Gastroesophageal sphincter (tissue), 4 donors: ENCODE data around the gene AKAP9. TPM values are rescaled to one million over a fixed set of nuclear protein-coding genes. Genes with fewer than 3 reads are reported as not detected.
"Not testable (repeated sequence)": the region's sequence is repeated elsewhere in the genome, so short reads cannot be mapped to it uniquely, and the experiment has no call there.

Experiments used
- ATAC-seq: fragments of 150-250 bp; one replicate; pipeline ENCODE4 v1.9.1; 2016; ENCODE audit warnings: mild to moderate bottlenecking, moderate library complexity
- H3K27ac ChIP-seq, 4 donors: fragments of 200-600 bp; sonication (generic) in 3 of 4; 1 replicate in 3 of 4; 2 replicates in 1 of 4; pipeline ENCODE4 v1.5.1; 2016 to 2019
- H3K27me3 ChIP-seq: fragments of 200-600 bp; sonication (generic); one replicate; pipeline ENCODE4 v1.5.1; 2019
- H3K36me3 ChIP-seq, 2 donors: fragments of 200-600 bp; sonication (generic); one replicate each; pipeline ENCODE4 v1.5.1; 2019; ENCODE audit warnings: control low read depth in 1 of 2
- H3K4me1 ChIP-seq, 3 donors: fragments of 200-600 bp; sonication (generic); 1 replicate in 2 of 3; 2 replicates in 1 of 3; pipeline ENCODE4 v1.5.1; 2016 to 2019; ENCODE audit warnings: control low read depth in 2 of 3
- H3K4me3 ChIP-seq, 2 donors: fragments of 200-600 bp; sonication (generic); one replicate each; pipeline ENCODE4 v1.5.1; 2019; ENCODE audit warnings: mild to moderate bottlenecking in 1 of 2, moderate library complexity in 1 of 2
- H3K9me3 ChIP-seq, 3 donors: fragments of 200-600 bp; sonication (generic); one replicate each; pipeline ENCODE4 v1.5.1; 2017 to 2019; ENCODE audit warnings: control low read depth in 2 of 3
- CTCF ChIP-seq, 4 experiments: fragments of 200-600 bp in 2 of 4; fragments of 450-650 bp in 2 of 4; sonication (generic) in 1 of 4; IDR thresholded peaks; one replicate each; pipeline ENCODE4 v1.5.1; 2017 to 2019; ENCODE audit warnings: antibody characterized with exemption in 4 of 4, mild to moderate bottlenecking in 2 of 4, moderate library complexity in 2 of 4
- EP300 ChIP-seq: sonication (generic); formaldehyde crosslinking; IDR thresholded peaks from one replicate; pipeline ENCODE4 v1.6.1; 2017; ENCODE audit warnings: antibody characterized with exemption, mild to moderate bottlenecking
- POLR2A ChIP-seq, 2 donors: fragments of 450-650 bp; IDR thresholded peaks; one replicate each; pipeline ENCODE4 v1.6.1; 2017; ENCODE audit warnings: antibody characterized with exemption in 2 of 2, mild to moderate bottlenecking in 2 of 2, moderate library complexity in 1 of 2
- POLR2AphosphoS5 ChIP-seq: sonication (generic); formaldehyde crosslinking; IDR thresholded peaks from one replicate; pipeline ENCODE4 v1.6.1; 2017; ENCODE audit warnings: antibody characterized with exemption
- WGBS, 2 donors: methylation state at CpG; one replicate each; pipeline ENCODE4 v1.1.5; 2018; ENCODE audit warnings: low coverage in 1 of 2; 5-methylcytosine and 5-hydroxymethylcytosine counted together
- total RNA-seq, 4 donors: library from RNA; depleted of rRNA; stranded (reverse); fragments of >200 nt; gene quantifications; one replicate each; pipeline ENCODE4 v1.1.0, GENCODE V29; 2016

AKAP9 gene
- total RNA-seq: 10 to 100 TPM; 38.5 to 99.0 (median 50.8) TPM

- Histone ChIP-seq H3K27ac (peak within 1 kb of the TSS; percentile 88 to 97 (median 93)), H3K4me1 (peaks cover 2 to 46% (median 18%) of the 10 kb centered on the region in 3 donors)
Measured at GRCh38 chr7:91940572-91941341, at the start of gene AKAP9. AKAP9 (plus strand) TSS chr7:91940862; CDS start chr7:91941100, 238 bp downstream.

GRCh38 chr7:91892099-91892705 is 48.5 kb upstream of the AKAP9 start:
- 64 to 73% methylated on average over 3 of the region's 3 CpGs for WGBS, 2 donors
- no peak for ATAC-seq
- Histone ChIP-seq H3K27me3 (no peaks in the 10 kb centered on the region), H3K4me1 (peaks cover 0 to 18% (median 6%) of the 10 kb centered on the region in 3 donors), H3K4me3 (no peak overlapping the region), H3K36me3 (no peaks in the 10 kb centered on the region), H3K27ac (no peak overlapping the region), H3K9me3 (no peaks in the 10 kb centered on the region)
- TF ChIP-seq EP300: no peak
- TF ChIP-seq POLR2A (IDR thresholded peaks at IDR 0.05): no peak
- TF ChIP-seq CTCF (IDR thresholded peaks at IDR 0.05): no peak
- no peak for TF ChIP-seq POLR2AphosphoS5

More at GRCh38 chr7:91940572-91941341, at the start of gene AKAP9:
- TF ChIP-seq EP300 (no peak), POLR2A (IDR thresholded peaks at IDR 0.05) (peak; percentile 68 to 75), CTCF (IDR thresholded peaks at IDR 0.05) (peak in 1 of 4 experiments; percentile 22), POLR2AphosphoS5 (peak; percentile 83)
- 0% methylated on average over 2 to 6 of the region's 59 CpGs for WGBS, 2 donors
- Histone ChIP-seq H3K36me3 (no peaks in the 10 kb centered on the region), H3K4me3 (peak within 1 kb of the TSS; percentile 77 to 85), H3K27me3 (no peaks in the 10 kb centered on the region), H3K9me3 (no peaks in the 10 kb centered on the region)
- peak; percentile 92 for ATAC-seq

DNA sequence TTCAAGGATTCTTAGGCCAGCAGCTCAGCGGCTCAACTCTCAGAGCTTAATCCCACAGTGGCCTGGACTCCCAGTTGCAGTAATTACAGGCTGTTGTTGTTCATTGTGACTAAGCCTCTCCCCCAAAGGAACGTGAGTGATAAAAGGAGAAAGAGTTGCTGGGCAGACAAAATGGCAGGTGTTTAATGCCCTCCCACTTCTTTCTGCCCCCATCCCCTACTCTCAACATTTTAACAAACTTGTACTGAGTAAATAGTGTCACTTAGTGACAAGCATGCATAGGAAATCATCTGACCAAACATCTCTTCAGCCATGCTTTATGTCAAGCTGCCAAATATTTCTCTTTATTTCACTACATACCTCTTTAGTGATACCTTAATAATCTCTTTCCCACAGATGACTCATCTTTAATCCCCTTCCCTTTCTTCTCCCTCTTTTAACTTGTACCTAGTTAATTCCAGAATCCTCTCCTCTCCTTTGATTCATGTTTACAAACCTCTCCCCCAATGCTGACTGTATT is 47.8 kb upstream of the AKAP9 start:
- ATAC-seq: no peak
- H3K4me1 ChIP-seq: peaks cover 0 to 18% (median 6%) of the 10 kb centered on the region in 3 donors
- H3K27me3 ChIP-seq: no peaks in the 10 kb centered on the region
- no peaks in the 10 kb centered on the region for H3K9me3 ChIP-seq
- no peak for TF ChIP-seq POLR2AphosphoS5
- no peak for TF ChIP-seq POLR2A (IDR thresholded peaks at IDR 0.05)
- TF ChIP-seq EP300: no peak
- TF ChIP-seq CTCF (IDR thresholded peaks at IDR 0.05): no peak
- 38 to 44% methylated on average over 2 of the region's 2 CpGs for WGBS, 2 donors
- H3K27ac ChIP-seq: no peak overlapping the region
- H3K36me3 ChIP-seq: no peaks in the 10 kb centered on the region
- H3K4me3 ChIP-seq: no peak overlapping the region

GRCh38 chr7:91893699-91894098 is 47.0 kb upstream of the AKAP9 start:
- H3K27me3 ChIP-seq, H3K4me3 ChIP-seq, ATAC-seq, H3K27ac ChIP-seq, H3K9me3 ChIP-seq, H3K36me3 ChIP-seq: not testable (repeated sequence)
- WGBS, 2 donors: 69 to 77% methylated on average over 3 to 4 of the region's 5 CpGs
- peaks cover 0 to 18% (median 6%) of the 10 kb centered on the region in 3 donors for H3K4me1 ChIP-seq

GRCh38 chr7:91894781-91895480 is 45.7 kb upstream of the AKAP9 start:
- Histone ChIP-seq H3K27me3 (no peaks in the 10 kb centered on the region), H3K9me3 (no peaks in the 10 kb centered on the region), H3K4me3 (no peak overlapping the region), H3K36me3 (no peaks in the 10 kb centered on the region), H3K27ac (no peak overlapping the region), H3K4me1 (peaks cover 0 to 18% (median 6%) of the 10 kb centered on the region in 3 donors)
- WGBS, 2 donors: 25 to 42% methylated on average over 1 of the region's 1 CpG
- TF ChIP-seq CTCF (IDR thresholded peaks at IDR 0.05) (no peak), EP300 (no peak), POLR2A (IDR thresholded peaks at IDR 0.05) (no peak), POLR2AphosphoS5 (no peak)
- no peak for ATAC-seq
